Gastroesophageal sphincter (tissue), 3 donors: ENCODE data around the gene TMA7.

ENCODE experiments used
- POLR2A ChIP-seq, 2 donors: fragments of 450-650 bp; IDR thresholded peaks; one replicate each; pipeline ENCODE4 v1.6.1; 2017; ENCODE audit warnings: antibody characterized with exemption in 2 of 2, mild to moderate bottlenecking in 2 of 2, moderate library complexity in 1 of 2
- TF ChIP-seq, protein P1 (sequence below), 4 experiments: fragments of 200-600 bp in 2 of 4; fragments of 450-650 bp in 2 of 4; sonication (generic) in 1 of 4; IDR thresholded peaks; one replicate each; pipeline ENCODE4 v1.5.1; 2017 to 2019; ENCODE audit warnings: antibody characterized with exemption in 4 of 4, mild to moderate bottlenecking in 2 of 4, moderate library complexity in 2 of 4

DNA sequence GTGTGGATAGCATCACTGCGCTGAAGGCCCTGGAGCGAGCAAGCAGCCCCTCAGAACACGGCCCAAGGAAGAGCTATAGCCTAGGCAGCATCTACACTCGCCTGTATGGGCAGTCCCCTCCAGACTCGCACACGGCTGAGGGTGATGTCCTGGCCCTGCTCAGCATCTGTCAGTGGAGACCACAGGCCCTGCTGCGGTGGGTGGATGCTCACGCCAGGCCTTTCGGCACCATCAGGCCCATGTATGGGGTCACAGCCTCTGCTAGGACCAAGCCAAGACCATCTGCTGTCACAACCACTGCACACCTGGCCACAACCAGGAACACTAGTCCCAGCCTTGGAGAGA lies 27.0 kb downstream of the TMA7 start:
- TF ChIP-seq, protein P1, sequence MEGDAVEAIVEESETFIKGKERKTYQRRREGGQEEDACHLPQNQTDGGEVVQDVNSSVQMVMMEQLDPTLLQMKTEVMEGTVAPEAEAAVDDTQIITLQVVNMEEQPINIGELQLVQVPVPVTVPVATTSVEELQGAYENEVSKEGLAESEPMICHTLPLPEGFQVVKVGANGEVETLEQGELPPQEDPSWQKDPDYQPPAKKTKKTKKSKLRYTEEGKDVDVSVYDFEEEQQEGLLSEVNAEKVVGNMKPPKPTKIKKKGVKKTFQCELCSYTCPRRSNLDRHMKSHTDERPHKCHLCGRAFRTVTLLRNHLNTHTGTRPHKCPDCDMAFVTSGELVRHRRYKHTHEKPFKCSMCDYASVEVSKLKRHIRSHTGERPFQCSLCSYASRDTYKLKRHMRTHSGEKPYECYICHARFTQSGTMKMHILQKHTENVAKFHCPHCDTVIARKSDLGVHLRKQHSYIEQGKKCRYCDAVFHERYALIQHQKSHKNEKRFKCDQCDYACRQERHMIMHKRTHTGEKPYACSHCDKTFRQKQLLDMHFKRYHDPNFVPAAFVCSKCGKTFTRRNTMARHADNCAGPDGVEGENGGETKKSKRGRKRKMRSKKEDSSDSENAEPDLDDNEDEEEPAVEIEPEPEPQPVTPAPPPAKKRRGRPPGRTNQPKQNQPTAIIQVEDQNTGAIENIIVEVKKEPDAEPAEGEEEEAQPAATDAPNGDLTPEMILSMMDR (IDR thresholded peaks at IDR 0.05) = no peak
- no peak for TF ChIP-seq POLR2A (IDR thresholded peaks at IDR 0.05)
